HepG2 (cell line): ENCODE data around the gene SZRD1. TPM values are rescaled to one million over a fixed set of nuclear protein-coding genes. Genes with fewer than 3 reads are reported as not detected.

Experiments used
- AFF4 ChIP-seq: sonication (generic); formaldehyde crosslinking; IDR thresholded peaks from 2 replicates; pipeline ENCODE4 v1.4.0; 2020; ENCODE audit warnings: missing genetic modification reagents
- ARNT ChIP-seq: fragments of 450-650 bp; IDR thresholded peaks from 2 replicates; pipeline ENCODE4 v1.6.1; 2017
- DZIP1 ChIP-seq: sonication (generic); formaldehyde crosslinking; IDR thresholded peaks from 2 replicates; pipeline ENCODE4 v1.5.0; 2020; ENCODE audit warnings: mild to moderate bottlenecking, missing genetic modification reagents
- EED ChIP-seq: sonication (generic); formaldehyde crosslinking; IDR thresholded peaks from 2 replicates; pipeline ENCODE4 v1.5.0; 2020; ENCODE audit warnings: mild to moderate bottlenecking, missing genetic modification reagents
- GATAD2A ChIP-seq: IDR thresholded peaks from 2 replicates; pipeline ENCODE4 v1.6.1; 2016
- HDAC2 ChIP-seq: sonication (generic); formaldehyde crosslinking; IDR thresholded peaks from 2 replicates; pipeline ENCODE4 v1.4.0; 2020; ENCODE audit warnings: missing genetic modification reagents
- IRX3 ChIP-seq: sonication (generic); formaldehyde crosslinking; IDR thresholded peaks from 2 replicates; pipeline ENCODE4 v1.8.1; 2023; ENCODE audit warnings: mild to moderate bottlenecking, low read depth, missing genetic modification reagents, borderline replicate concordance
- MXD4 ChIP-seq: IDR thresholded peaks from 2 replicates; pipeline ENCODE4 v1.6.1; 2016; ENCODE audit warnings: mild to moderate bottlenecking, missing biosample characterization, missing genetic modification reagents
- POLR2AphosphoS2 ChIP-seq: IDR thresholded peaks from 2 replicates; pipeline ENCODE4 v1.6.1; 2011; ENCODE audit warnings: low read depth, low read length, improper control_type of control experiment
- SIX1 ChIP-seq: sonication (generic); formaldehyde crosslinking; IDR thresholded peaks from 2 replicates; pipeline ENCODE4 v1.4.0; 2020; ENCODE audit warnings: missing genetic modification reagents, borderline replicate concordance
- THAP8 ChIP-seq: sonication (generic); formaldehyde crosslinking; IDR thresholded peaks from 2 replicates; pipeline ENCODE4 v1.5.1; 2020; ENCODE audit warnings: missing genetic modification reagents, mild to moderate bottlenecking, borderline replicate concordance
- UBTF ChIP-seq: sonication (generic); formaldehyde crosslinking; IDR thresholded peaks from 2 replicates; pipeline ENCODE4 v1.4.0; 2020; ENCODE audit warnings: mild to moderate bottlenecking, missing genetic modification reagents
- ZBED4 ChIP-seq: sonication (generic); formaldehyde crosslinking; IDR thresholded peaks from 2 replicates; pipeline ENCODE4 v1.4.0; 2020; ENCODE audit warnings: missing genetic modification reagents, borderline replicate concordance
- ZNF451 ChIP-seq: sonication (generic); formaldehyde crosslinking; IDR thresholded peaks from 2 replicates; pipeline ENCODE4 v1.5.0; 2020; ENCODE audit warnings: mild to moderate bottlenecking, missing genetic modification reagents
- ZNF768 ChIP-seq: sonication (generic); formaldehyde crosslinking; IDR thresholded peaks from 2 replicates; pipeline ENCODE4 v1.4.0; 2020; ENCODE audit warnings: missing genetic modification reagents
- polyA plus RNA-seq, 8 experiments: library from polyadenylated mRNA; depleted of rRNA in 3 of 8; stranded (reverse) in 7 of 8; unstranded in 1 of 8; fragments of >200 nt; fragmentation: Illumina TruSeq in 4 of 8; extraction: Trizol in 4 of 8; gene quantifications; 2 replicates each; pipeline versions ENCODE4 v1.2.1 to v1.2.3, GENCODE V29; 2011 to 2016; ENCODE audit warnings: low read depth in 4 of 8, missing spikeins in 1 of 8, mixed read lengths in 1 of 8; ENCODE audit not compliant: insufficient read depth in 1 of 8
- total RNA-seq, 5 experiments: library from RNA; depleted of rRNA; stranded (reverse); fragments of >200 nt; fragmentation: Illumina TruSeq; extraction: Trizol; gene quantifications; 2 replicates each; pipeline ENCODE4 v1.2.3, GENCODE V29; 2016; ENCODE audit warnings: low read depth in 1 of 5

The SZRD1 gene
- total and polyA plus RNA-seq, 2 of the 13 experiments (the other 11 are each of a cell fraction or from before 2014, with no cell fraction given), result 28.5 to 41.4 TPM

- TF ChIP-seq ARNT (no peak), UBTF (CRISPR knock-in tag) (peak; percentile 38; the same call in 1 of the 2 replicates), ZNF768 (CRISPR knock-in tag) (peak; percentile 50; the same call in 1 of the 2 replicates), AFF4 (CRISPR knock-in tag) (no peak), DZIP1 (CRISPR knock-in tag) (peak; percentile 92), THAP8 (0 out of 2 replicates have a peak, but pooled peaks have one; percentile 19), MXD4 (CRISPR knock-in tag) (peak; percentile 48), GATAD2A (no peak; the same call in 1 of the 2 replicates), EED (CRISPR knock-in tag) (peak; percentile 26; the same call in 1 of the 2 replicates), SIX1 (CRISPR knock-in tag) (0 out of 2 replicates have a peak, but pooled peaks have one; percentile 14), HDAC2 (peak; percentile 33), ZBED4 (CRISPR knock-in tag) (no peak; the same call in 1 of the 2 replicates), ZNF451 (CRISPR knock-in tag) (no peak), POLR2AphosphoS2 (no peak), IRX3 (CRISPR knock-in tag) (no peak; the same call in 1 of the 2 replicates)
Observed at GRCh38 chr1:16367258-16367967, 371 bp downstream of the SZRD1 start (continued).
